Measurements from ENCODE around the gene ARHGEF3.
"Not testable (repeated sequence)": the region's sequence is repeated elsewhere in the genome, so short reads cannot be mapped to it uniquely, and the experiment has no call there.

The ARHGEF3 gene

DNA sequence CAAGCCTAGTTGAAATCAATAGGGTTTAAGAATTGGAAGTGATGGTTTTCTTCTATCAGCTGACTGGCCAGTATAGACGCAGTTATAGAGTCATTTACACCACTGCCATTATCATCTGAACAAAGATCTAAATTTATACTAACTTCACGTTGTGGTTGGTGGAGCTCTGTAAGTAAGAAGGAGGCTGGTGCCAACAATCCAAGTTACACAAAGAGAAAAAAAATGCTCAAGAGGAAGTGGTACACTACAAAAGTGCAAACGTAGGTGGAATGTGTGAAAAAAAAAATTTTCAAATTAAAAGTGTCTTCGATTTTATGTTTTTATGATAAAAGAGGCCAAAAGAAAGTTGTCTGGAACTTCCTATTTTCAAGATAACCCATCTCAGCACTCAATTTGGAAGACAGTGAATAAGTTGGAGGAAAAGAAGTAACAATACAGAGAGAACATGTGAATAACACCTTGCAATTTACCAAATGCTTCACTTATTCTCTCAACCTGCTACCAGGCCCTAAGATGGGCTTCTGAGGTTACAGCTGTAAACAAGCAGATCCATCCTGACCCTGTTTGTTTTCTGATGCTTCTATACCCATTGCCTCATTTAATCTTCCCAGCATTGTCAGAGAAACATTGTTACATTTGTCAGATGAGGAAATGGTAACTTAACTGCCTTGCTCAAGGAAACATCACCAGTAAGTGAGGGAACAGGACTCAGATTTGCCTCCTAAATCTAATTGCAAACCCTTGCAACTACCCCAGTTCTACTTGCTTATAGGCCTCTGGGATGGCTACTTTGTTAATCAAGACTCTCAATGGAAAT lies 106.7 kb downstream of the ARHGEF3 start:
- Histone ChIP-seq H3K4me1 (ENCODE audit: control insufficient read depth, insufficient read depth, low read length) (no peaks in the 10 kb centered on the region), H3K9ac (ENCODE audit: low read depth, low read length) (no peak overlapping the region), H3K27me3 (ENCODE audit: control insufficient read depth, insufficient read depth, low read length) (no peaks in the 10 kb centered on the region), H3K4me3 (ENCODE audit: low read depth, low read length) (no peak overlapping the region), H3K9me3 (ENCODE audit: control insufficient read depth, insufficient read depth, low read length) (no peaks in the 10 kb centered on the region), H3K36me3 (ENCODE audit: control insufficient read depth, insufficient read depth, low read length) (no peaks in the 10 kb centered on the region)

DNA sequence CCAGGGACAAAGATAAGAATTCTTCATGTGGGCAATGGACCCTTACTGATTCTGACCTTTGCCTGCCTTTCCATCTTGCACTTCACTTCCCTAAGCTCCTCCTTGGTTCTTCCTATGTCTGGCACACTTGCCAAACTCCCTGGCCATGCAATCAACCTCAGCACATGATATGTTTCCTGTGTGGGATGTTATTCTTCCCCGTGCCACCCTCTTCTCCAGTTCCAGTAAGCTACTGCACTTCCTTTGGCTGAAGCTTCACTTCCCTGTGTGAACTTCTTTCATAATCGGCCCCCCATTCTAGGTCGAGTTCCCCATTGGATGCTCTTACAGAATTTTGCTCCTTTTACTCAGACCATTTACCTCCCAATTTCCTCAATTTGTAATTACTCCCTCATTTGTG lies 108.0 kb downstream of the ARHGEF3 start:
- no peaks in the 10 kb centered on the region for H3K36me3 ChIP-seq (ENCODE audit: control insufficient read depth, insufficient read depth, low read length)
- no peak overlapping the region for H3K4me3 ChIP-seq (ENCODE audit: low read depth, low read length)
- H3K9me3 ChIP-seq (ENCODE audit: control insufficient read depth, insufficient read depth, low read length) = no peaks in the 10 kb centered on the region
- H3K9ac ChIP-seq (ENCODE audit: low read depth, low read length) = no peak overlapping the region
- no peaks in the 10 kb centered on the region for H3K4me1 ChIP-seq (ENCODE audit: control insufficient read depth, insufficient read depth, low read length)
- H3K27me3 ChIP-seq (ENCODE audit: control insufficient read depth, insufficient read depth, low read length) = no peaks in the 10 kb centered on the region

DNA sequence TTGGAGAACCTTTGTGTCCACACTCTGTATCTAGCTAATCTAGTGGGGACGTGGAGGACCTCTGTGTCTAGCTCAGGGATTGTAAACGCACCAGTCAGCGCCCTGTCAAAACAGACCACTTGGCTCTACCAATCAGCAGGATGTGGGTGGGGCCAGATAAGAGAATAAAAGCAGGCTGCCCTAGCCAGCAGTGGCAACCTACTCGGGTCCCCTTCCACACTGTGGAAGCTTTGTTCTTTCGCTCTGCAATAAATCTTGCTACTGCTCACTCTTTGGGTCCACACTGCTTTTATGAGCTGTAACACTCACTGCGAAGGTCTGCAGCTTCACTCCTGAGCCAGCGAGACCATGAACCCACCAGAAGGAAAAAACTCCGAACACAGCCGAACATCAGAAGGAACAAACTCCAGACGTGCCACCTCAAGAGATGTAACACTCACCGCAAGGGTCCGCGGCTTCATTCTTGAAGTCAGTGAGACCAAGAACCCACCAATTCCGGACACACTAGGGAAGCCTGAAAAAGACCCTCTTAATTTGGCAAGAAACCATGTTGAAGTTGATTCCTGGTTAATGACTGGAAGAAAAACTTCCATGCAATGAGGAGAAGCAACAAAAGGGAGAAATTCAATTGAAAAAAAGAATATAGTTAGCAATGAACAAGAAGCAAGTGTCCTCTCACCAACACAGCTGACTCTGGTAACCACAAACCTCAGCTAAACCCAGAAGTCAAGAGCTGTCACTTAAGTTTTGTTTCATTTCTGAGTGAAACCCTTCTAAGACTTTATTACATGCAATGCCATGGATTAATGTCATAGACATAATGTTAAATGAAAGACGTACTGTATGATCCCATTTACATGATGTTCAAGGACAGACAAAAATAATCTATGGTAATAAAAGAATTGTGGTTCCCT lies 109.0 kb downstream of the ARHGEF3 start:
- not testable (repeated sequence) for H3K4me3 ChIP-seq (ENCODE audit: low read depth, low read length); H3K36me3 ChIP-seq (ENCODE audit: control insufficient read depth, insufficient read depth, low read length); H3K4me1 ChIP-seq (ENCODE audit: control insufficient read depth, insufficient read depth, low read length); H3K9ac ChIP-seq (ENCODE audit: low read depth, low read length); H3K9me3 ChIP-seq (ENCODE audit: control insufficient read depth, insufficient read depth, low read length); H3K27me3 ChIP-seq (ENCODE audit: control insufficient read depth, insufficient read depth, low read length)

DNA sequence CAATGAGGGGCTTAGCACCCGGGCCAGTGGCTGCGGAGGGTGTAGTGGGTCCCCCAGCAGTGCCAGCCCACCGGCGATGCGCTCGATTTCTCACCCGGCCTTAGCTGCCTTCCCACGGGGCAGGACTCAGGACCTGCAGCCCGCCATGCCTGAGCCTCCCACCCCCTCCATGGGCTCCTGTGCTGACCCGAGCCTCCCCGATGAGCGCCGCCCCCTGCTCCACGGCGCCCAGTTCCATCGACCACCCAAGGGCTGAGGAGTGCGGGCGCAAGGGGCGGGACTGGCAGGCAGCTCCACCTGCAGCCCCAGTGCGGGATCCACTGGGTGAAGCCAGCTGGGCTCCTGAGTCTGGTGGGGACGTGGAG lies 109.8 kb downstream of the ARHGEF3 start:
- H3K4me3 ChIP-seq (ENCODE audit: low read depth, low read length); H3K4me1 ChIP-seq (ENCODE audit: control insufficient read depth, insufficient read depth, low read length); H3K9ac ChIP-seq (ENCODE audit: low read depth, low read length); H3K36me3 ChIP-seq (ENCODE audit: control insufficient read depth, insufficient read depth, low read length); H3K9me3 ChIP-seq (ENCODE audit: control insufficient read depth, insufficient read depth, low read length); H3K27me3 ChIP-seq (ENCODE audit: control insufficient read depth, insufficient read depth, low read length): not testable (repeated sequence)

DNA sequence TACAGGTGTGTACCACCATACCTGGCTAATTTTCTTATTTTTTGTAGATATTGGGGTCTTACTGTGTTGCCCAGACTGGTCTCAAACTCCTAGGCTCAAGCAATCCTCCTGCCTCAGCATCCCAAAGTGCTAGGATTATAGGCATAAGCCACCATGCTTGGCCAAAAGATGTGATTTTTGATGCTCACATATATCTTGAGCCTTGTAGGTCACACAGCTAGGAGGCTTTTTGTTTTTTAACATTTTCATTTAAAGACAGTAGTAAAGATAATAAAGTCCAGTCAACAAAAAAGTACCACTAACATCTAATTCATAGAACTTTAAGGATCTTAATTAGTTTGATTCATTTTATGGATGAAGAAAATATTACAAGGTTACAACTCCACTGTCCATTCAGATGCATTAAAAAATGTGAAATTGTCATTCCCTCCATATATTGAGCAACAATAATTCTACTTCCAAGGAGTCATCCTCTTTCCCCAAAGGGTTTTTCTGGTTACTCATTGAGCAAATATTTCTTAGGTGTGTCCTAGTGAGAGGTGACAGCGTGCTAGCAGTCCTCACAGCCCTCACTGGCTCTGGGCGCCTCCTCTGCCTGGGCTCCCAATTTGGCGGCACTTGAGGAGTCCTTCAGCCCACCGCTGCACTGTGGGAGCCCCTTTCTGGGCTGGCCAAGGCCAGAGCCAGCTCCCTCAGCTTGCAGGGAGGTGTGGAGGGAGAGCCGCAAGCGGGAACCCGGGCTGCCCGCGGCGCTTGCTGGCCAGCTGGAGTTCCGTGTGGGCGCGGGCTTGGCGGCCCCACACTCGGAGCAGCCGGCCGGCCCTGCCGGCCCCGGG lies 110.4 kb downstream of the ARHGEF3 start:
- H3K9ac ChIP-seq (ENCODE audit: low read depth, low read length) = no peak overlapping the region
- H3K4me1 ChIP-seq (ENCODE audit: control insufficient read depth, insufficient read depth, low read length) = no peaks in the 10 kb centered on the region
- no peaks in the 10 kb centered on the region for H3K36me3 ChIP-seq (ENCODE audit: control insufficient read depth, insufficient read depth, low read length)
- no peaks in the 10 kb centered on the region for H3K9me3 ChIP-seq (ENCODE audit: control insufficient read depth, insufficient read depth, low read length)
- H3K27me3 ChIP-seq (ENCODE audit: control insufficient read depth, insufficient read depth, low read length) = peaks cover 2% of the 10 kb centered on the region
- no peak overlapping the region for H3K4me3 ChIP-seq (ENCODE audit: low read depth, low read length)

DNA sequence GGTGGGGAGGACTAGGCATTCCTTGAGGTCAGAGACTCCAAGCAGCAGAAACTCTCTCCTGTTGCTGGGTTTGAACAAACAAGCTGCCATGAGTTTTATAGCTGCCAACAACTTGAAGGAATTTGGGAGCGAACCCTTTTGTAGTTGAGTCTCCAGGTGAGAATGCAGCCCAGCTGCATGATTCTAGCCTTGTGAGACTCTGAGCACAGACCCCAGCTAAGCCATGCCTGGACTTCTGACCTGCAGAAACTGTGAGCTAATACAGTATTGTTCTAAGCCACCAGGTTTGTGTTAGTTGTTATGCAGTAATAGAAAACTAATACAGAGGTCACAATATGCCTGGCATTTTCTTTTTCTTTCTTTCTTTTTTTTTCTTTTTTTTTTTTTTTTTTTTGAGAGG lies 112.4 kb downstream of the ARHGEF3 start:
- no peaks in the 10 kb centered on the region for H3K9me3 ChIP-seq (ENCODE audit: control insufficient read depth, insufficient read depth, low read length)
- H3K36me3 ChIP-seq (ENCODE audit: control insufficient read depth, insufficient read depth, low read length) = no peaks in the 10 kb centered on the region
- no peaks in the 10 kb centered on the region for H3K4me1 ChIP-seq (ENCODE audit: control insufficient read depth, insufficient read depth, low read length)
- no peak overlapping the region for H3K9ac ChIP-seq (ENCODE audit: low read depth, low read length)
- H3K27me3 ChIP-seq (ENCODE audit: control insufficient read depth, insufficient read depth, low read length) = peaks cover 8% of the 10 kb centered on the region
- H3K4me3 ChIP-seq (ENCODE audit: low read depth, low read length) = no peak overlapping the region

DNA sequence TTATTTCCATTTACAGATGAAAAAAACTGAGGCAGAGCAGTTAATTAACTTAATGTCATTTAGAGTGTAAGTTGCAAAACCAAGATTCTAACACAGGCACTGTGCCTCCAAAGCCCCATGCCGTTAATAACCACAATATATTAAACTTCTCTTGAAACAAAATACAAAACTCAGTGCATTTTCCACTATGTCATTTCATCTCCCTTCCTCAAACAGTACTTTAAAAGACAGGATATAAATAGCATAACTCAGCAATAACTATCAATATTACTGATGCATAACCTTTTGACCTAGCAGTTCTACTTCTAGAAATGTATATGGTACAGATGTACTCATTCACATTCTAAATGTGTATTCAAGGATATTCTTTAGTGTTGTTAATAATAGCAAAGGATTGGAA lies 113.6 kb downstream of the ARHGEF3 start:
- Histone ChIP-seq H3K27me3 (ENCODE audit: control insufficient read depth, insufficient read depth, low read length) (peaks cover 18% of the 10 kb centered on the region), H3K4me3 (ENCODE audit: low read depth, low read length) (no peak overlapping the region), H3K36me3 (ENCODE audit: control insufficient read depth, insufficient read depth, low read length) (no peaks in the 10 kb centered on the region), H3K9ac (ENCODE audit: low read depth, low read length) (no peak overlapping the region), H3K9me3 (ENCODE audit: control insufficient read depth, insufficient read depth, low read length) (peaks cover 3% of the 10 kb centered on the region), H3K4me1 (ENCODE audit: control insufficient read depth, insufficient read depth, low read length) (no peaks in the 10 kb centered on the region)

DNA sequence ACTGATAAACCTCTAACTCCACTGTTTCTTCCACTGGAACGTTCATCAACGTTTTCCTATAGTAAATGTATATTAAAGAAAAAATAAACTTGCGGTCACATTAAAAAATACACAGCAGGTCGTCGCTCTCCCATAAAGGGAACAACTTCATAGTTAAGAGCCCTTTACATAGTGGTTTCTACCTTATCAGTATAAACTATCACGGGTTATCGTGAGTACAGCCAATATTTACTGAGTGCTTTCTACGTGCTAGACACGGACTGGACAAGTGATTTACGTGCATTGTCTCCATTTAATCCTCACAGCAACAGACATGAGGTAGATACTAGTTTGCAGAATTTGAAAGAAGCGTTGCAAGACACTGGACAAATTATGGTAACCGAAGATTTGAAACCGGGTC lies 117.7 kb downstream of the ARHGEF3 start:
- peaks cover 3% of the 10 kb centered on the region for H3K9me3 ChIP-seq (ENCODE audit: control insufficient read depth, insufficient read depth, low read length)
- H3K9ac ChIP-seq (ENCODE audit: low read depth, low read length) = no peak overlapping the region
- H3K27me3 ChIP-seq (ENCODE audit: control insufficient read depth, insufficient read depth, low read length) = peaks cover 18% of the 10 kb centered on the region
- H3K4me3 ChIP-seq (ENCODE audit: low read depth, low read length) = no peak overlapping the region
- no peaks in the 10 kb centered on the region for H3K36me3 ChIP-seq (ENCODE audit: control insufficient read depth, insufficient read depth, low read length)
- peaks cover 6% of the 10 kb centered on the region for H3K4me1 ChIP-seq (ENCODE audit: control insufficient read depth, insufficient read depth, low read length)

DNA sequence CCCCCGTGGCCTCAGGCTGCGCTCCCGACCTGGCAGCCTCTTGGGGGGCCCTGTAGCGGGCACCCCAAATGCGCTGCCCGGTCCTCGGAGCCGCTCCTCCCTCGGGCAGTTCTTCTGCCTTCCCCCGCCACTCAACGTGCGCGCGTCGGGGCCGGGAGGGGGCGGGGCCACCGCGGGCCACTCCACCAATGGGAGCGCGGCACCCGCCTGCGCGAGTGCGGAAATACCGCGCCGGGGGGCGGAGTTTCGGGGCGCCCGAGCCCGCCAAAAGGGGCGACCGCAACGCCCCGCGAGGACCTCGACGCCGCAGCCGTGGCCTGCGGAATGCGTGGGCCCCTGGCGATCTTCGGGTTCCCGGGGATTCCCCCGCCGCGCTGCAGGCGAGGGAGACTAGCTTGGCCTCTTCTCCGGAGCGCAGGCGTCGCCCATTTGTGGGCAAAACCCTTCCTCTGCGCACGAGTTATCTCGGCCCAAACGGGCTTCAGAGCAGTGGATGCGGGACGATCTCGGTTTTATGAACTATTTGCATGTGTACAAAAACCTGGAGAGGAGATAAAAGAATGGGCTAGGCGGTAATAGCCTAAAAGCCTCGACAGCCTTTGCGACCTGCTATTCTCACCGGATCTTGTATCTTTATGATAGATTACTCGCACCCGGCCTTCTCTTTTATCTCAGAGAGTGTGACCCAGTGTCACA lies 118.5 kb downstream of the ARHGEF3 start, which contains the start of gene TASOR:
Gene TASOR, minus strand, starts transcription at position 144 of the 696 bp plus-strand sequence. CDS start 259 bp downstream, outside the sequence.
- H3K9ac ChIP-seq (ENCODE audit: low read depth, low read length) = peak within 1 kb of the TSS; percentile 94
- peak within 1 kb of the TSS; percentile 77 for H3K4me3 ChIP-seq (ENCODE audit: low read depth, low read length)
- peaks cover 6% of the 10 kb centered on the region for H3K4me1 ChIP-seq (ENCODE audit: control insufficient read depth, insufficient read depth, low read length)
- H3K27me3 ChIP-seq (ENCODE audit: control insufficient read depth, insufficient read depth, low read length) = peaks cover 18% of the 10 kb centered on the region
- peaks cover 3% of the 10 kb centered on the region for H3K9me3 ChIP-seq (ENCODE audit: control insufficient read depth, insufficient read depth, low read length)
- H3K36me3 ChIP-seq (ENCODE audit: control insufficient read depth, insufficient read depth, low read length) = no peaks in the 10 kb centered on the region

DNA sequence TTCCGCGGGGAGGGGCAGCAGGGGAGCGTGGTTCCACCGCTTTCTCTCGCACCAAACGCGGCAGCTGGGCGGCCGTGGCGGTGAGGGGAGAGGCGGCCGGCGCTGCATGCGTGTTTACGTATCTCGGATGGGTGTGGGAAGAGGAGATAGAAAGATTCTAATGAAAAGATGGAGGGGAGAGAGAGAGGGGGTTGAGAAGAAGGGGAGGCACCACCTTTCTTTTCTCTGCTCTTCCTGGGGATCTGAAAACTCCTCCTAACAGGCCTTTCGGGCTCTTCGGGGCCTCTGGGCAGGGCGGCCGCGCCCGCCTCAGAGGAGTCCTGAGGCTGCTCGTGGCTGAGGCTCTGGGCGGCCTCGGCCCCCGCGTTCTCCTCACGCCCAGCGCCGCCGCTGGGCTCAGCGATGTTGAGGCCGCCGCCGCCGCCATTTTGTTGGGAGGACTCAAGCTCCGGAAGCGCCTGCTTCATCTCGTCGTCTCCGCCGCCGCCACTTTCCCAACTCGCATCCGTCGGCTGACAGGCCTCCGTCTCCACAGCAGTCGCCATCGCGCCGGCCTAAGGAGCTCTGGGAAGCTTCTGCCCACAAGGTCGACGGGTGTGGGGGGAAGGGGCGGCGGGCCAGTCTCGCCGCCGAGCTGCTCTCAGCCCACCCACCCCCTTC lies 119.2 kb downstream of the ARHGEF3 start:
- Histone ChIP-seq H3K4me1 (ENCODE audit: control insufficient read depth, insufficient read depth, low read length) (peaks cover 6% of the 10 kb centered on the region), H3K27me3 (ENCODE audit: control insufficient read depth, insufficient read depth, low read length) (peaks cover 18% of the 10 kb centered on the region), H3K4me3 (ENCODE audit: low read depth, low read length) (peak overlapping the region; percentile 77), H3K36me3 (ENCODE audit: control insufficient read depth, insufficient read depth, low read length) (no peaks in the 10 kb centered on the region), H3K9me3 (ENCODE audit: control insufficient read depth, insufficient read depth, low read length) (peaks cover 3% of the 10 kb centered on the region), H3K9ac (ENCODE audit: low read depth, low read length) (peak overlapping the region; percentile 94)
